NCI-H526 treated with DMSO at 0.1 percent for 48 hours (cell line): ENCODE measurements around the gene C2CD2L.
"Not testable (repeated sequence)": the region's sequence is repeated elsewhere in the genome, so short reads cannot be mapped to it uniquely, and the experiment has no call there.

Experiments used
- DNase-seq: peaks from one replicate; lab custom pipeline; 2025; lab: John Stamatoyannopoulos, UW

Gene C2CD2L

DNA sequence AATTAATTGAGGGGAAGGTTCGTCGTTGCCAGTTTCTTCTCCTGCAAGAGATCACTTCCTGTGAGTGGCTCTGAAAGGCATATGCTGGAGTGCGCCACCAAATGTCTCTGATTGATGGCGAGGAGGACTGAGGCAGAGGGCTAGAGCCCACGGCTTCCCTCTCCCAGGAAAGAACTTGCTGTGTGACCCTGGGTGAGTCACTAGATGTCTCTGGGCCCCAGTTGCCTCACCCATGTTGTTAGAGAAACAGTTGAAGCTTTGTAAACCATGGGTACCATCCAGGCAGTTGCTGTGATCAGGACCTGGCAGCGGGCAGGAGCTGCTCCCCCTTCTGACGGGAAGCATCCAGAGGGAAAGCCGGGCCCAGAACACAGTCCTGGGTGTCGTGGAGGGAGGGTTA is 44.9 kb downstream of the C2CD2L start:
- DNase-seq: no peak

DNA sequence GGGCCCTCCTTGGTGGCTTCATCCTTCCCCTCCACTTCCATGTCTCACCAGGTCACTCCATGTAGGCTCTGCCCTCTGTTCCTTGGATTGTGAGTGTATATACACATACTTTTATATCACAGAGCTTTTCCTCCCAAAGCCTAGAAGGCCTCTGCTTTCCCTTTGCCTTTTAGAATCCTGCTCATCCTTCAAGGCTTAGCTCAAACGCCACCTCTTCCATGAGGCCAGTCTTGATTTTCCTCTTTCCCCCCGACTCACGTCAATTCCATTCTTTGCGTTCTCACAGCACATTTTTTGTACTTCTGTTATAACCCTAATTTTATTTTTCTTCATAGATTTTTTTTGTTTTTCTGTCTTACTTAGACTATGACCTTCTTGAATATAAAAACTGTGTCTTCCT is 45.5 kb downstream of the C2CD2L start:
- no peak for DNase-seq

DNA sequence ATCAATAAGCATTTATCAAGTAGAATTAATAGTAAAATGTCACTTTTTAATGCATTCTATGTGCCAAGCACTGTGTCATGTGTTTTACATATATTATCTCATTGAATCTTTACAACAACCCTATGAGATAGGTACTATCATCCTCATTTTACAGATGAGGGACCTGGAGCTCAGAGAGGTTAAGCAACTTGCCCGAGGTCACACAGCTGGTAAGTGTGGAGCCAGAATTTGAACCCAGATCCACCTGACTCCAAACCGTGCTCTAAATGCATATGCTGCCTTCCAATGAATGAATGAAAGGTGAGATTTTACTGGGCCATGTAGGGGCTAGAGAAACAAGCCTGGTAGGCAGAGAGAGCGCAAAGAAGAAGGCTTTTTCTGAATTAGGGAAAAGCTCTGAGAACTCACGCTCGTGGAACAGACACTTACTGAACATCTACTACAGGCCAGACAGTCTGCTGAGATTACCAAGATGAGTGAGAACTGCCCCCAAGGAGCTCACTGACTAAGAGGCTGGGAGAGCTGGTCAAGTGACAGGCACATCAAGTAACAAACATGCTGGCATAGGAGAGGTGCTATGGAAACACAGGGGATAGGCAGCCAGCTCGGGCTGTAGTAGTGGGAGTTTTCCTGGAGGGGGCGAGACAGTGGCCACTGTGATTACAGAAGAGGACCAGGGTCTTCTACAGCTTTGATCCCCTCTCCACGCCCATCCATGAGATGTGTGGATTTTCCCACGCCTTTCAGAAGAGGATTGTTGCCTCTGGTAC is 46.1 kb downstream of the C2CD2L start:
- DNase-seq: no peak

DNA sequence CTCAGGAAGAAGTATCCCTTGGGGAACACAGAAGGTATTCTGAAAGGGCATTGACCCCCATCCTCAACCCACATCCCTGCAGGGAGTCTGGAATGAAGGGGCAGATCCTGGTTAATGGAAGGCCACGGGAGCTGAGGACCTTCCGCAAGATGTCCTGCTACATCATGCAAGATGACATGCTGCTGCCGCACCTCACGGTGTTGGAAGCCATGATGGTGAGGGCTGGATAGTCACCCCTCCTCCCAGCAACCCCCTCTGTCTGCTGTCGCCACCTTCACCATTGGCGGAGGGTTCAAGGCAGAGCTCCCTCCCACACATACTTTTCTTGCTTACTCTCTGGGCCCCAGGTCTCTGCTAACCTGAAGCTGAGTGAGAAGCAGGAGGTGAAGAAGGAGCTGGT is 47.0 kb downstream of the C2CD2L start:
- no peak for DNase-seq

DNA sequence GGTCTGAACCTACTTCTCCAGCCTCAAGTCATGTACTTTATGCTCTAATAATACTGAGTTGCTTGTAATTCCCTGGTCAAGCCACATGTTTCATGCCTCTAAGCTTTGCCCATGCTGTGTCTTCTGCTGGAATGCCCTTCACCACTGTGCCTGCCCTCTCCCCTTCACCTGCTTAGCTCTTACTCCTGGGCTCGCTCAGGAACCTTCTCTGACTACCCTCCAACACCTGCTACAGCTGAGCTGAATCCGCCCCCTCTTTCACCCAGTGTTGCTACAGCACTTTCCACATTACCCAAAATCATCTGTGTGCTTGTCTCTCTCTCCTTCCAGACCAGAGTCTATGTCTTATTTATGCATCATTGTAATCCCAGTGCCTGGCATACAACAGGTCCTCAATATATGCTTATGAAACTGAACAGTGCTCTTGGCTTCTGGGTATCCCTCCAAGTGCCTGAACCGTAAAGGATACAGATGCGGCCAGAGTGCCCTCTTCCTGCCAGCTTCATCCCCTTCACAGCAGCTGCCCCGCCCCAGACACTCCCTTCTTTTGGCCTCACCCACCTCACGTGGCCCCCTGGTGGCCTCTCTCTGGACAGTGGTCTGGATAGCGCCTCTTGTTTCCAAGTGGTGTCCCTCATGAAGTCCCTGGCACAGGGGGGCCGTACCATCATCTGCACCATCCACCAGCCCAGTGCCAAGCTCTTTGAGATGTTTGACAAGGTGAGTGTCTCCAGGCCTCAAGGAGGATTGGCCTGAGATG is 48.8 kb downstream of the C2CD2L start:
- no peak for DNase-seq

DNA sequence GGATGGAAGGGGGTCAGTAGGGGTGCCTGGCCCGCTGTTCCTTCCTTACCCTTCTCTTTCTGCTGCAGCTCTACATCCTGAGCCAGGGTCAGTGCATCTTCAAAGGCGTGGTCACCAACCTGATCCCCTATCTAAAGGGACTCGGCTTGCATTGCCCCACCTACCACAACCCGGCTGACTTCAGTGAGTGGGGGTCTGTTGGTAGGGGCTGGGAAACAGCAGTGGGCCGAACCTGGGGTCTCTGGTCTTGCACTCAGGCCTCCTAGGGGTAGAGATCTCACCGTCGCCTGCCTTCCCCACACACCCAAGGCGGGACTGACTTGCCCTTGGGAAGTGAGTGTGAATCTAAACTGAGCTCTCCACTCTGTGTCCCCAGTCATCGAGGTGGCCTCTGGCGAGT is 49.4 kb downstream of the C2CD2L start:
- DNase-seq: no peak

DNA sequence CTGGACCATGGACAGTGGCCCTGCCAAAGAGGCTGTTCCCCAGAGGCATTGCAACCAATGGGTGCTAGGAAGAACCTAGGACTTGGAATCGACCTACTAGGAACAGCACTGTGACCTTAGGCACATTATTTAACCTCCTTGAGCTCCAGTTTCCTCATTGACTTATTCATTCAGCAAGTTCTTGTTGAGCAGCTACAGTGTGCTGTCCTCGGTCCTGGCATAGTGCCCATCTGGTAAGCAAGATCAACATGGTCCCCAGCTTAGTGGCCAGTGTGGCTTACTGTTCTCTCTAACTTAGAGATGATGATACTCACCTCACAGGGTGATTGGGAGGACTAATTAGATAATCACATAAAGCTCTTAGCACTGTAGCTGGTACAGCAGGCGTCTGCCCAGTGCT is 49.9 kb downstream of the C2CD2L start:
- DNase-seq: no peak

DNA sequence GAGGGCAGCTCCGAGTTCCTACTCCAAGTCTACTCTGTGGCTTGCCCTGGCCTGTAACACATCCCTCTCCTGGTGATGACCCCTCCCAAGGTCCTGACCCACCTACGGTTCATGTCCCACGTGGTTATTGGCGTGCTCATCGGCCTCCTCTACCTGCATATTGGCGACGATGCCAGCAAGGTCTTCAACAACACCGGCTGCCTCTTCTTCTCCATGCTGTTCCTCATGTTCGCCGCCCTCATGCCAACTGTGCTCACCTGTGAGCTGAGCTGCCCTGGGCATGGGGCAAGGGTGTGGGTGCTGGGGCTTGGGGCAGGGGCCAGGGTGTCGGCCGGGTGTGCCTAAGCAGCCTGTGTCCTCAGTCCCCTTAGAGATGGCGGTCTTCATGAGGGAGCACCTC is 51.3 kb downstream of the C2CD2L start:
- no peak for DNase-seq

DNA sequence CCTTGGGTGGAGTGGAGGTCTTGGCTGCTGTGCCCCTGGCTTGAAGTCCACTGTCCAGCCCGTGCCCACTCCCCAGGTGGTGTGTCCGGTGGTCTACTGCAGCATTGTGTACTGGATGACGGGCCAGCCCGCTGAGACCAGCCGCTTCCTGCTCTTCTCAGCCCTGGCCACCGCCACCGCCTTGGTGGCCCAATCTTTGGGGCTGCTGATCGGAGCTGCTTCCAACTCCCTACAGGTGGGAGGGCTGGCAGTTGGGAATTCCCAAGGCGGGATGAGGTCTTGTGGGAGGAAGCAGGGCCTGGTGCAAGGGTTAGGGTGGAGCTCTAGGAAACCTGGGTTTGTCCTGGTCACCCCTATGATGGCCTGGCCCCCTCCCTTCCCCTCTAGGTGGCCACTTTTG is 53.0 kb downstream of the C2CD2L start:
- DNase-seq: no peak

DNA sequence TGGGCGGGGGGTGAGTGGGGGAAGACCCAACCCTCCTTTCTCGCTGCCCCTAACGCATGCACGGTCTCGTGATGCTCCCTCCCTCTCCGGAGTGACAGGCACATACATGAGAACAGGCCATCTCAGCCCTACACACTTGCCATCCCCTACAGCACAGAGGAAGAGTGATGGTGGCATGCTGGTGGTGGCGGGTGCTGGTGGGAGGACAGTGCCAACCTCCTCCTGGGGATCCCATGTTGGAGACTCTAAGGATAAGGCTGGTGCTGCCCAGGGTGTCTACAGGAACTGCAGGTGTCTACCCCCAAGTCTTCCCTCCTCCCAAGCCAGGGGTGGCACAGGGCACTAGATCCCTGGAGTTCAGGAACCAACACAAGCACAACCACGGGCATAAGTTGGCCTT is 54.7 kb downstream of the C2CD2L start:
- no peak for DNase-seq

DNA sequence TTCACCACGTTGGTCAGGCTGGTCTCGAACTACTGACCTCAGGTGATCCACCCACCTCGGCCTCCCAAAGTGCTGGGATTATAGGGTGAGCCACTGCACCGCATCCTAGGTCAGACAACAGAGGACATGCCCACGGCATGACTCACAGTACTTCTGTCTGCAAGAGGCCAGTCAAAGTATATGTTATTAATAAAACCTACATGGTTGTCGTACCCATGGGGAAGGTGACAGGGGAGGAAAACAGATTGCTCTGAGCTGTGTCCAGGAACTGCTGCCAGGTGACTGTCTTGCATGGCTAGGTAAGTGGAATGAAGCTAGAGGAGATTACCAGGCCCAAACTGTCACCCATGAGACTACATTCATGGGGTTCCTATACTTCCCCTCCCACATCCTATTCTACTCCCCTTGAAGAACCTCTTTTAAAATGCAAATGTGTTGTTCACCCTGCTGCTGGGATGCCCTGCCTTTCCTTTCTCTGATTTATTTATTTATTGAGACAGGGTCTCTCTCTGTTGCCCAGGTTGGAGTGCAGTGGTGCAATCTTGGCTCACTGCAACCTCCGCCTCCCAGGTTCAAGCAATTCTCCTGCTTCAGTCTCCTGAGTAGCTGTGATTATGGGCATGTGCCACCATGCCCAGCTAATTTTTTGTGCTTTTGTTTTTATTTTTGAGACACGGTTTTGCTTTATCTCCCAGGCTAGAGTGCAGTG is 59.4 kb downstream of the C2CD2L start:
- no peak for DNase-seq

DNA sequence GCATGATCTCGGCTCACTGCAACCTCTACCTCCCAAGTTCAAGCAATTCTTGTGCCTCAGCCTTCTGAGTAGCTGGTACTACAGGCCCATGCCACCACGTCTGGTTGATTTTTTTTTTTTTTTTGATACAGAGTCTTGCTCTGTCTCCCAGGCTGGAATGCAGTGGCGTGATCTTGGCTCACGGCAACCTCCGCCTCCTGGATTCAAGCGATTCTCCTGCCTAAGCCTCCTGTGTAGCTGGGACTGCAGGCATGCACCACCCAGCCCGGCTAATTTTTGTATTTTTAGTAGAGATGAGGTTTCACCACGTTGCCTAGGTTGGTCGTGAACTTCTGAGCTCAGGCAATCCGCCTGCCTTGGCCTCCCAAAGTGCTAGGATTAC is 59.9 kb downstream of the C2CD2L start:
- DNase-seq: not testable (repeated sequence)

DNA sequence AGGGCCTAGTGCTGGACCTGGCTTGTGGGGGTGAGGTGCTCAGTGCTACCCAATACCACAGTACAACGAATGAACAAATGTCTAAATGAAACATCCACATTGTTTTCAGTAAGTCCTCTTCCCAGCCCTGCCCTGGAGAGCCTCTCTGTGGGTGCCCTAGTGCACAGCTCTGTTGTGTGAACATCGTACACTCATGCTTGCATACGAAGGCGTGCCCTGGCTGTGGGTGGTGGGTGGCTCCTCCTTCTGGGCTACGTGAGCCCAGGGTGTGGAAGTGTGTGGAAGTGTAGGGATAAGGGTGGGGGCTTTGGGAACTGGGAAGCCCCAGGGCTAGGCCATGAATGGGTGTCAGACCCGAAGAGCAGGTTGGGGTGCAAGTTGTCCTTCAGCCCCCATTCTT is 60.8 kb downstream of the C2CD2L start:
- DNase-seq: no peak
